Mucosa of descending colon (tissue), 3 donors: ENCODE results near the gene TADA1. TPM values are rescaled to one million over a fixed set of nuclear protein-coding genes. Genes with fewer than 3 reads are reported as not detected.

Experiments used
- ATAC-seq: fragments of 200-7000 bp; cut with Tn5 transposase; one replicate; pipeline ENCODE4 v1.9.1; 2020; ENCODE audit warnings: mild to moderate bottlenecking, moderate library complexity
- DNase-seq, 3 donors: peaks; one replicate each; pipeline ENCODE4 v3.0.0-alpha.2; 2020
- H3K36me3 ChIP-seq: fragments of 200-600 bp; one replicate; pipeline ENCODE4 v1.8.0; 2021; ENCODE audit warnings: low read depth, mild to moderate bottlenecking
- H3K4me1 ChIP-seq: fragments of 200-600 bp; one replicate; pipeline ENCODE4 v1.8.0; 2021; ENCODE audit warnings: low read depth, mild to moderate bottlenecking
- H3K4me3 ChIP-seq: fragments of 200-600 bp; one replicate; pipeline ENCODE4 v1.8.0; 2021; ENCODE audit warnings: mild to moderate bottlenecking
- H3K9me3 ChIP-seq: fragments of 200-600 bp; one replicate; pipeline ENCODE4 v1.8.0; 2021; ENCODE audit warnings: mild to moderate bottlenecking
- CTCF ChIP-seq: fragments of 200-600 bp; IDR thresholded peaks from one replicate; pipeline ENCODE4 v1.8.0; 2022; ENCODE audit warnings: antibody characterized with exemption, mild to moderate bottlenecking
- intact Hi-C, 2 donors: fragments of 100-400 bp; cut with DNase I in 1 of 2; cut with micrococcal nuclease in 1 of 2; formaldehyde crosslinking; loops; one replicate each; pipeline versions ENCODE4 v1.11.0 to v1.11.1; 2022; cut with DNase I, micrococcal nuclease
- total RNA-seq, 3 donors: library from RNA; stranded (reverse); fragmentation: NEBNext Ultra II Directional in 2 of 3; extraction: Animal tissue kit (Norgen Biotek cat#: 25700) in 2 of 3; gene quantifications; one replicate each; pipeline versions ENCODE4 v1.2.1 to v1.2.4, GENCODE V29; 2021 to 2023
- donor health status: DM: no; HTN: no; CAD: no; lungs with moderate emphysema.
- donor health status: DM: no; HTN: no; CAD: no.
- donor health status: DM: no; HTN: yes; CAD: no.

Gene TADA1
- total RNA-seq, 3 donors from 2014 or later: 9.5 to 12.4 (median 10.1) TPM

GRCh38 chr1:166918088-166918955, 42.3 kb upstream of the TADA1 start:
- Histone ChIP-seq H3K36me3 (no peaks in the 10 kb centered on the region), H3K4me3 (no peak overlapping the region), H3K4me1 (peaks cover 7% of the 10 kb centered on the region), H3K9me3 (no peaks in the 10 kb centered on the region)
- intact Hi-C loops: no loop called here
- no peak for TF ChIP-seq CTCF
- ATAC-seq: no peak
- DNase-seq: no peak

- DNase-seq (no peak), ATAC-seq (no peak)
- H3K9me3 ChIP-seq: no peaks in the 10 kb centered on the region
- no peak overlapping the region for H3K4me3 ChIP-seq
- TF ChIP-seq CTCF: no peak
- H3K4me1 ChIP-seq: peaks cover 5% of the 10 kb centered on the region
- H3K36me3 ChIP-seq: no peaks in the 10 kb centered on the region
- intact Hi-C loops: no loop called here
Observed at GRCh38 chr1:166915941-166916340, 39.9 kb upstream of the TADA1 start.

- no peak for TF ChIP-seq CTCF
- Histone ChIP-seq H3K4me3 (no peak overlapping the region), H3K36me3 (no peaks in the 10 kb centered on the region), H3K4me1 (no peaks in the 10 kb centered on the region), H3K9me3 (no peaks in the 10 kb centered on the region)
- ATAC-seq: no peak
- DNase-seq: no peak
- intact Hi-C loops: no loop called here
Observed at GRCh38 chr1:166915042-166915441, 39.0 kb upstream of the TADA1 start.

- Histone ChIP-seq H3K9me3 (no peaks in the 10 kb centered on the region), H3K4me3 (no peak overlapping the region), H3K36me3 (no peaks in the 10 kb centered on the region), H3K4me1 (no peaks in the 10 kb centered on the region)
- ATAC-seq (no peak), DNase-seq (no peak)
- intact Hi-C loops: loop anchor here in 1 of 2 donors (5.0 kb wide), 1 partner anchor 143 kb away; no protein-coding TSS in a partner anchor
- TF ChIP-seq CTCF: no peak
Observed at GRCh38 chr1:166914111-166914510, 38.0 kb upstream of the TADA1 start.

- ATAC-seq (no peak), DNase-seq (no peak)
- Histone ChIP-seq H3K4me3 (no peak overlapping the region), H3K9me3 (no peaks in the 10 kb centered on the region), H3K4me1 (no peaks in the 10 kb centered on the region), H3K36me3 (no peaks in the 10 kb centered on the region)
- intact Hi-C loops: loop anchor here (2.0 to 5.0 kb wide), 2 partner anchors 146 to 147 kb away; no protein-coding TSS in a partner anchor
- no peak for TF ChIP-seq CTCF
Observed at GRCh38 chr1:166911624-166912023, 35.6 kb upstream of the TADA1 start.
